ENCODE results near the gene SRR.

Gene SRR

DNA sequence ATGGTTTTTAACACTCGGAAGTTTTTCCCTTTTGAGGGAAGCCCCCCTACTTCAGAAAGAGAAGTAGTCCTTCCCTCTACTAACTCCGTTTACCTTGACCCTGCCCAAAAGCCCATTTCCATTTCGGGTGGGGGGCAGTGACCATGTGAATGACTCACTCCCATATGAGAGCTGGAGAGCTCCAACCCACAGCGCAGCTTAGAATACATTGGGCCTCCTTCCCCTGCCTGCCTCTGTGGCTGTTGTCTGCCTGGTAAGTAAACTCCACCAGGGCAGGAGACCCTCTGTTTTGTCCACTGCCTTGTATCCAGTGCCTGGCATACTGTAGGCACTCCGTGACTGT is 34.5 kb downstream of the SRR start:
- Histone ChIP-seq H3K4me1 (ENCODE audit: control insufficient read depth, insufficient read depth, low read length) (peaks cover 7% of the 10 kb centered on the region), H3K27ac (ENCODE audit: insufficient read depth, low read depth, low read length, poor library complexity, severe bottlenecking) (no peak overlapping the region), H3K36me3 (ENCODE audit: control insufficient read depth, insufficient read depth, low read length) (peaks cover 19% of the 10 kb centered on the region), H3K4me3 (ENCODE audit: insufficient read depth, low read depth, low read length) (peak overlapping the region; percentile 99), H3K9me3 (ENCODE audit: control insufficient read depth, low read length) (no peaks in the 10 kb centered on the region), H3K27me3 (ENCODE audit: control insufficient read depth, insufficient read depth, low read length, poor library complexity, severe bottlenecking) (no peaks in the 10 kb centered on the region)
- 17 to 23% methylated on average over 5 of the region's 5 CpGs for WGBS, 2 experiments

DNA sequence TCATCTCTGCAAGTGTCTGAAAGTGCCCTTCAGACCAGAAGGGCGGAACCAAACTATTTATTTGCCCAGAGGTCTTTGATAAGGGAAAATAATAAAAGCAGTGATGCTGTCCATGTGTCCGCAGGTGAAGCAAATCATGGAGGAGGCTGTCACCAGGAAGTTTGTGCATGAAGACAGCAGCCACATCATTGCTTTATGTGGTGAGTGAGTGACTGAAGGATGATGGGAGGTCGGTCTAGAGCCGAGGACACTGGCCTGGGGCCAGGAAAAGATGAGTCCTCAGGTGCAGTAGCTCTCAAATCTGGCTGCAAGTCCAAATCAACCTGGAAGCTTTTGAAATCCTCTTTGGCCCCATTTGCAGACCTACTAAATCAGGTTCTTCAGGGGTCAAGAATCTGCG is 39.7 kb downstream of the SRR start:
- no peaks in the 10 kb centered on the region for H3K27me3 ChIP-seq (ENCODE audit: control insufficient read depth, insufficient read depth, low read length, poor library complexity, severe bottlenecking)
- 90 to 92% methylated on average over 5 of the region's 5 CpGs for WGBS, 2 experiments
- no peak overlapping the region for H3K27ac ChIP-seq (ENCODE audit: insufficient read depth, low read depth, low read length, poor library complexity, severe bottlenecking)
- no peaks in the 10 kb centered on the region for H3K36me3 ChIP-seq (ENCODE audit: control insufficient read depth, insufficient read depth, low read length)
- no peak overlapping the region for H3K4me3 ChIP-seq (ENCODE audit: insufficient read depth, low read depth, low read length)
- H3K4me1 ChIP-seq (ENCODE audit: control insufficient read depth, insufficient read depth, low read length) = peaks cover 13% of the 10 kb centered on the region
- no peaks in the 10 kb centered on the region for H3K9me3 ChIP-seq (ENCODE audit: control insufficient read depth, low read length)

GRCh38 chr17:2344528-2344927 is 40.8 kb downstream of the SRR start:
- WGBS, 2 experiments = 95 to 98% methylated on average over 10 of the region's 10 CpGs
- Histone ChIP-seq H3K4me1 (ENCODE audit: control insufficient read depth, insufficient read depth, low read length) (peaks cover 17% of the 10 kb centered on the region), H3K9me3 (ENCODE audit: control insufficient read depth, low read length) (no peaks in the 10 kb centered on the region), H3K36me3 (ENCODE audit: control insufficient read depth, insufficient read depth, low read length) (no peaks in the 10 kb centered on the region), H3K4me3 (ENCODE audit: insufficient read depth, low read depth, low read length) (no peak overlapping the region), H3K27ac (ENCODE audit: insufficient read depth, low read depth, low read length, poor library complexity, severe bottlenecking) (no peak overlapping the region), H3K27me3 (ENCODE audit: control insufficient read depth, insufficient read depth, low read length, poor library complexity, severe bottlenecking) (no peaks in the 10 kb centered on the region)

DNA sequence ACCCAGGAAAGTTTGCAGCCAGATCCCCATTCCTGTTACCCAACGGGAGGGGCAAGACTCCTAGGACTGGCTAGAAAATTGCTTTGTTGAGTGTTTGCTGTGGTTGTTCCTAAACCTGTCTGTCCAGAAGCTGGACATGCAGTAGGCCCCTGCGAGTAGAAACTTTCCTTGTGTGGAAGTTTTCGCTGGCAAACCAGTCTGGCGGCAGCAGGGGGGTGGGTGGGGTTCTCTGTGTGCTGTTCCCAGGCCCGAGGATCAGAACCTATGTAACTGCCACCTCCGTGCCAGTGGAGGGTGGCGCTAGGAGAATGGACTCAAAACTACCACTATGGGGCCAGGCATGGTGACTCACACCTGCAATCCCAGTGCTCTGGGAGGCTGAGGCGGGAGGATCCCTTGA is 42.7 kb downstream of the SRR start:
- Histone ChIP-seq H3K27me3 (ENCODE audit: control insufficient read depth, insufficient read depth, low read length, poor library complexity, severe bottlenecking) (no peaks in the 10 kb centered on the region), H3K4me1 (ENCODE audit: control insufficient read depth, insufficient read depth, low read length) (peaks cover 21% of the 10 kb centered on the region), H3K9me3 (ENCODE audit: control insufficient read depth, low read length) (no peaks in the 10 kb centered on the region), H3K27ac (ENCODE audit: insufficient read depth, low read depth, low read length, poor library complexity, severe bottlenecking) (no peak overlapping the region), H3K4me3 (ENCODE audit: insufficient read depth, low read depth, low read length) (no peak overlapping the region), H3K36me3 (ENCODE audit: control insufficient read depth, insufficient read depth, low read length) (no peaks in the 10 kb centered on the region)
- 94 to 96% methylated on average over 8 of the region's 8 CpGs for WGBS, 2 experiments

- no peaks in the 10 kb centered on the region for H3K36me3 ChIP-seq (ENCODE audit: control insufficient read depth, insufficient read depth, low read length)
- H3K4me1 ChIP-seq (ENCODE audit: control insufficient read depth, insufficient read depth, low read length) = peaks cover 29% of the 10 kb centered on the region
- peak overlapping the region; percentile 97 for H3K27ac ChIP-seq (ENCODE audit: insufficient read depth, low read depth, low read length, poor library complexity, severe bottlenecking)
- no peaks in the 10 kb centered on the region for H3K9me3 ChIP-seq (ENCODE audit: control insufficient read depth, low read length)
- 19 to 20% methylated on average over 11 of the region's 11 CpGs for WGBS, 2 experiments
- peak overlapping the region; percentile 29 for H3K4me3 ChIP-seq (ENCODE audit: insufficient read depth, low read depth, low read length)
- H3K27me3 ChIP-seq (ENCODE audit: control insufficient read depth, insufficient read depth, low read length, poor library complexity, severe bottlenecking) = no peaks in the 10 kb centered on the region
These were observed 44.3 kb downstream of the SRR start for GRCh38 chr17:2347805-2348685.

DNA sequence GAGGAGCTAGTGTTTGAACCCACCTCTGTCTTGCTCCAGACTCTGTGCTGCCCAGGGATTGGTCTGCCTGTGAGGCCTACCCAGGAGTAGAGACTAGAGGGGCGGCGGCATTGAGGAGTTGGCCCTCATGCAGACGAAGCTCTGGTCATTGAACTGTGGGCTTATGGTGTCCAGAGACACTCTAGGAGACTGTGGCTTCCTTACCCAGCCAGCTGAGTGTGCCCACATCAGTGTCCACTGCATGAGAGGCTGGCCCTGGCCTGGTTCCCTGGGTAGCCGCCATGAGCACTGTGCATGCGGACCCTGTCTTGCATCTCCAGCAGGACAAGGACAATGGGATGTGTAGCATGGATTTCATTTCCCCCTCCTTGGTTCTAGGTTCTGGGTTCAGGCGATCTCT is 47.5 kb downstream of the SRR start:
- no peaks in the 10 kb centered on the region for H3K36me3 ChIP-seq (ENCODE audit: control insufficient read depth, insufficient read depth, low read length)
- H3K27ac ChIP-seq (ENCODE audit: insufficient read depth, low read depth, low read length, poor library complexity, severe bottlenecking) = no peak overlapping the region
- H3K4me3 ChIP-seq (ENCODE audit: insufficient read depth, low read depth, low read length) = no peak overlapping the region
- no peaks in the 10 kb centered on the region for H3K9me3 ChIP-seq (ENCODE audit: control insufficient read depth, low read length)
- no peaks in the 10 kb centered on the region for H3K27me3 ChIP-seq (ENCODE audit: control insufficient read depth, insufficient read depth, low read length, poor library complexity, severe bottlenecking)
- WGBS, 2 experiments = 94 to 95% methylated on average over 6 of the region's 6 CpGs
- H3K4me1 ChIP-seq (ENCODE audit: control insufficient read depth, insufficient read depth, low read length) = peaks cover 26% of the 10 kb centered on the region

- no peaks in the 10 kb centered on the region for H3K36me3 ChIP-seq (ENCODE audit: control insufficient read depth, insufficient read depth, low read length)
- no peaks in the 10 kb centered on the region for H3K9me3 ChIP-seq (ENCODE audit: control insufficient read depth, low read length)
- H3K4me3 ChIP-seq (ENCODE audit: insufficient read depth, low read depth, low read length) = no peak overlapping the region
- WGBS, 2 experiments = 88 to 90% methylated on average over 8 of the region's 8 CpGs
- no peak overlapping the region for H3K27ac ChIP-seq (ENCODE audit: insufficient read depth, low read depth, low read length, poor library complexity, severe bottlenecking)
- H3K27me3 ChIP-seq (ENCODE audit: control insufficient read depth, insufficient read depth, low read length, poor library complexity, severe bottlenecking) = no peaks in the 10 kb centered on the region
- H3K4me1 ChIP-seq (ENCODE audit: control insufficient read depth, insufficient read depth, low read length) = peaks cover 12% of the 10 kb centered on the region
These were observed 50.6 kb downstream of the SRR start for GRCh38 chr17:2354311-2354710.

DNA sequence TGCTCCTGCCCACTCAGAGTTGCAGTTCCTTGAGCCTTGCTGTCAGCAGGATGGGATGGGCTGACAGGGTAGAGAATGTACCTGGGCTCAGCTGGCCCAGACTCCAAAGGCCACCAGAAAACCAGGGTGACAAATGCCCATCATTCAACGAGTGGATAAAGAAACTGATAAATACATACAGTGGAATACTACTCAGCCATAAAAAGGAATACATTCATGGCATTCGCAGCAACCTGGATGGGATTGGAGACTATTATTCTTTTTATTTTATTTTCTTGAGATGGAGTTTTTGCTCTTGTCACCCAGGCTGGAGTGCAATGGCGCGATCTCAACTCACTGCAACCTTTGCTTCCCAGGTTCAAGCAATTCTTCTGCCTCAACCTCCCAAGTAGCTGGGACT is 53.5 kb downstream of the SRR start:
- no peaks in the 10 kb centered on the region for H3K36me3 ChIP-seq (ENCODE audit: control insufficient read depth, insufficient read depth, low read length)
- 96 to 97% methylated on average over 4 of the region's 4 CpGs for WGBS, 2 experiments
- no peaks in the 10 kb centered on the region for H3K9me3 ChIP-seq (ENCODE audit: control insufficient read depth, low read length)
- no peak overlapping the region for H3K27ac ChIP-seq (ENCODE audit: insufficient read depth, low read depth, low read length, poor library complexity, severe bottlenecking)
- H3K4me3 ChIP-seq (ENCODE audit: insufficient read depth, low read depth, low read length) = no peak overlapping the region
- H3K27me3 ChIP-seq (ENCODE audit: control insufficient read depth, insufficient read depth, low read length, poor library complexity, severe bottlenecking) = no peaks in the 10 kb centered on the region
- H3K4me1 ChIP-seq (ENCODE audit: control insufficient read depth, insufficient read depth, low read length) = peaks cover under 1% of the 10 kb centered on the region

DNA sequence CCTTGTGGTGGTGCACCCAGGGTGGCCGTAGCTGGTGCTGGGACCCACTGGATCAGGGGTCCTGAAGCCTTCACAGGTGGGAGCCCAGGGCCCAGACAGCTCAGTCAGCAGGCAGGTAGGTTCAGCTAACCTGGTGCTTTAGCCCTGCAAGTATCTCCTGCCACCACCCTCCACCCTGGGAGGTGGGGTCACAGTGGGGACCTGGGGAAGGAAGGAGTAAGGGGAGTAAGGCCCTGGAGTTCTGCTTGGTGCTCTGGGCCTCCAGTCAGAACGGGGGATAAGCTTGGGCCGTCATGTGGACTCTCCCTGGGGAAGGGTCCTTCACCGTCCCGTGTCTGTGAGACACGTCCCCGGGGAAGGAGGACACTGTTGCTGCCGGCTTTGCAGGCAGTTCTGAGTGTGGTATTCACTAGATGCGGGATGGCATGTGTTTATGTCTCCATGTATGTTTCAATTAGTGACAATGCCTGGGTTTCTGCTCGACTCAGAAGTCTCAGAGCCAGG is 54.2 kb downstream of the SRR start:
- no peak overlapping the region for H3K27ac ChIP-seq (ENCODE audit: insufficient read depth, low read depth, low read length, poor library complexity, severe bottlenecking)
- H3K36me3 ChIP-seq (ENCODE audit: control insufficient read depth, insufficient read depth, low read length) = peaks cover under 1% of the 10 kb centered on the region
- H3K9me3 ChIP-seq (ENCODE audit: control insufficient read depth, low read length) = no peaks in the 10 kb centered on the region
- WGBS, 2 experiments = 93 to 94% methylated on average over 10 of the region's 10 CpGs
- no peak overlapping the region for H3K4me3 ChIP-seq (ENCODE audit: insufficient read depth, low read depth, low read length)
- H3K4me1 ChIP-seq (ENCODE audit: control insufficient read depth, insufficient read depth, low read length) = no peaks in the 10 kb centered on the region
- H3K27me3 ChIP-seq (ENCODE audit: control insufficient read depth, insufficient read depth, low read length, poor library complexity, severe bottlenecking) = no peaks in the 10 kb centered on the region

DNA sequence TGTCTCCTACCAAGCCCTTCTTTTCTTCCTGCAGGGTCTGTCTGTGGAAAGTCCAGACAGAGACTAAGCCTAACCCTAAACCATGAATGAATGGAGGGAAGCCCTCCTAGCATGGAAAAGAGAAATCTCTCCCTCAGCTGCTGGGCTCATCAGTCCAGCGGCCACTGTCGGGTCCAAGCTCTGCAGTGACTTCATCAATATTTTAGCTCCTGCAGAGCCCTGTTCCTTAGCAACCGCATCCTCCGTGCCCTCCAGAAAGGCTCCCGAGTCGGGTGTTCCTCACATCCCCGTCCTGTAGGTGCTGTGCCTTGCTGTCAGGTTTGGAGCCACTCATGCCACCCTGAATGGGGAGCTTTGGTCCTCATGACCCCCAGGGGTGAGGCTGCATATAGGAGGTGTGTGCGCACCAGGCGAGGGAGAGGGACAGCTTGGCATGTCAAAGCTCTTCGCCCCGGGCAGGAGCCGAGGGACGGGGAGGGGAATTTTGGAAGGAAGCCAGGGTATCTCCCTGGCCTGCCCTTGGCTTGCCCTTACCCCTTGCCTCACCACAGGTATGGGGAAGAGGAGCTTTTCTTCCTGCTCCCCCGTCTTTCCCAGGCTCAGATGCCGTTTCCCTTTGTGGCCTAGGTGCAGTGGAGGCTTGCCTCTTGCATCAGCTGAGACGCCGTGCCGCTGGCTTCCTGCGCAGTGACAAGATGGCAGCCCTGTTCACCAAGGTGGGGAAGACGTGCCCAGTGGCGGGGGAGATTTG is 57.4 kb downstream of the SRR start:
- H3K27ac ChIP-seq (ENCODE audit: insufficient read depth, low read depth, low read length, poor library complexity, severe bottlenecking) = no peak overlapping the region
- H3K4me3 ChIP-seq (ENCODE audit: insufficient read depth, low read depth, low read length) = no peak overlapping the region
- 89% methylated on average over 21 of the region's 21 CpGs for WGBS, 2 experiments
- no peaks in the 10 kb centered on the region for H3K27me3 ChIP-seq (ENCODE audit: control insufficient read depth, insufficient read depth, low read length, poor library complexity, severe bottlenecking)
- no peaks in the 10 kb centered on the region for H3K4me1 ChIP-seq (ENCODE audit: control insufficient read depth, insufficient read depth, low read length)
- H3K9me3 ChIP-seq (ENCODE audit: control insufficient read depth, low read length) = no peaks in the 10 kb centered on the region
- peaks cover 7% of the 10 kb centered on the region for H3K36me3 ChIP-seq (ENCODE audit: control insufficient read depth, insufficient read depth, low read length)
